ENCODE measurements around the gene TMPRSS15. TPM values are rescaled to one million over a fixed set of nuclear protein-coding genes. Genes with fewer than 3 reads are reported as not detected.

Gene TMPRSS15
- total RNA-seq, 1 donor from 2014 or later, result not detected

Other genes with a start within 250 kb of the TMPRSS15 start
- gene CHODL, start 159.0 kb downstream of the TMPRSS15 start, total RNA-seq, result not detected in 2 replicates